ENCODE results near the gene ITK.
"Not testable (repeated sequence)": the region's sequence is repeated elsewhere in the genome, so short reads cannot be mapped to it uniquely, and the experiment has no call there.

ITK gene

GRCh38 chr5:157201857-157202256 lies 21.2 kb downstream of the ITK start:
- no peak overlapping the region for H3K9ac ChIP-seq
- no peak overlapping the region for H3K4me3 ChIP-seq (ENCODE audit: low read depth, low read length)
- no peaks in the 10 kb centered on the region for H3K27me3 ChIP-seq (ENCODE audit: control insufficient read depth, insufficient read depth, low read length)
- no peaks in the 10 kb centered on the region for H3K9me3 ChIP-seq (ENCODE audit: control insufficient read depth, low read length)
- no peaks in the 10 kb centered on the region for H3K4me1 ChIP-seq
- no peaks in the 10 kb centered on the region for H3K36me3 ChIP-seq (ENCODE audit: control insufficient read depth, insufficient read depth, low read length)
- no peak overlapping the region for H3K27ac ChIP-seq
- no peak overlapping the region for H2AFZ ChIP-seq
- H3K79me2 ChIP-seq = no peaks in the 10 kb centered on the region
- no peak overlapping the region for H3K4me2 ChIP-seq (ENCODE audit: low read length)
- TF ChIP-seq CTCF (IDR thresholded peaks at IDR 0.05) = no peak

- no peak overlapping the region for H2AFZ ChIP-seq
- H3K27ac ChIP-seq = no peak overlapping the region
- no peaks in the 10 kb centered on the region for H3K27me3 ChIP-seq (ENCODE audit: control insufficient read depth, insufficient read depth, low read length)
- no peak overlapping the region for H3K4me3 ChIP-seq (ENCODE audit: low read depth, low read length)
- H3K4me1 ChIP-seq = no peaks in the 10 kb centered on the region
- H3K79me2 ChIP-seq = no peaks in the 10 kb centered on the region
- no peak overlapping the region for H3K4me2 ChIP-seq (ENCODE audit: low read length)
- H3K9ac ChIP-seq = no peak overlapping the region
- no peak for TF ChIP-seq CTCF (IDR thresholded peaks at IDR 0.05)
- no peaks in the 10 kb centered on the region for H3K9me3 ChIP-seq (ENCODE audit: control insufficient read depth, low read length)
- no peaks in the 10 kb centered on the region for H3K36me3 ChIP-seq (ENCODE audit: control insufficient read depth, insufficient read depth, low read length)
Observed at GRCh38 chr5:157203417-157203816, 22.8 kb downstream of the ITK start.

GRCh38 chr5:157204765-157205164 lies 24.1 kb downstream of the ITK start:
- no peak overlapping the region for H3K4me3 ChIP-seq (ENCODE audit: low read depth, low read length)
- H3K79me2 ChIP-seq = no peaks in the 10 kb centered on the region
- H3K4me1 ChIP-seq = no peaks in the 10 kb centered on the region
- no peaks in the 10 kb centered on the region for H3K36me3 ChIP-seq (ENCODE audit: control insufficient read depth, insufficient read depth, low read length)
- no peak overlapping the region for H3K9ac ChIP-seq
- TF ChIP-seq CTCF (IDR thresholded peaks at IDR 0.05) = no peak
- H3K27me3 ChIP-seq (ENCODE audit: control insufficient read depth, insufficient read depth, low read length) = no peaks in the 10 kb centered on the region
- H3K27ac ChIP-seq = no peak overlapping the region
- no peak overlapping the region for H2AFZ ChIP-seq
- H3K4me2 ChIP-seq (ENCODE audit: low read length) = no peak overlapping the region
- no peaks in the 10 kb centered on the region for H3K9me3 ChIP-seq (ENCODE audit: control insufficient read depth, low read length)

- H3K79me2 ChIP-seq = no peaks in the 10 kb centered on the region
- no peak overlapping the region for H3K4me2 ChIP-seq (ENCODE audit: low read length)
- no peak for TF ChIP-seq CTCF (IDR thresholded peaks at IDR 0.05)
- no peaks in the 10 kb centered on the region for H3K36me3 ChIP-seq (ENCODE audit: control insufficient read depth, insufficient read depth, low read length)
- H3K4me1 ChIP-seq = no peaks in the 10 kb centered on the region
- H3K9me3 ChIP-seq (ENCODE audit: control insufficient read depth, low read length) = no peaks in the 10 kb centered on the region
- H3K27me3 ChIP-seq (ENCODE audit: control insufficient read depth, insufficient read depth, low read length) = no peaks in the 10 kb centered on the region
- no peak overlapping the region for H3K27ac ChIP-seq
- H3K4me3 ChIP-seq (ENCODE audit: low read depth, low read length) = no peak overlapping the region
- H3K9ac ChIP-seq = no peak overlapping the region
- no peak overlapping the region for H2AFZ ChIP-seq
Observed at GRCh38 chr5:157205708-157206107, 25.1 kb downstream of the ITK start.

GRCh38 chr5:157210652-157211051 lies 30.0 kb downstream of the ITK start:
- H3K9me3 ChIP-seq (ENCODE audit: control insufficient read depth, low read length); H3K36me3 ChIP-seq (ENCODE audit: control insufficient read depth, insufficient read depth, low read length); H2AFZ ChIP-seq; H3K27ac ChIP-seq; H3K9ac ChIP-seq; H3K4me3 ChIP-seq (ENCODE audit: low read depth, low read length); H3K79me2 ChIP-seq; H3K4me2 ChIP-seq (ENCODE audit: low read length); H3K4me1 ChIP-seq; H3K27me3 ChIP-seq (ENCODE audit: control insufficient read depth, insufficient read depth, low read length): not testable (repeated sequence)

All from parathyroid adenoma (tissue), 2 donors.